Measurements from ENCODE around the gene DKKL1.
"Not testable (repeated sequence)": the region's sequence is repeated elsewhere in the genome, so short reads cannot be mapped to it uniquely, and the experiment has no call there.

The DKKL1 gene

DNA sequence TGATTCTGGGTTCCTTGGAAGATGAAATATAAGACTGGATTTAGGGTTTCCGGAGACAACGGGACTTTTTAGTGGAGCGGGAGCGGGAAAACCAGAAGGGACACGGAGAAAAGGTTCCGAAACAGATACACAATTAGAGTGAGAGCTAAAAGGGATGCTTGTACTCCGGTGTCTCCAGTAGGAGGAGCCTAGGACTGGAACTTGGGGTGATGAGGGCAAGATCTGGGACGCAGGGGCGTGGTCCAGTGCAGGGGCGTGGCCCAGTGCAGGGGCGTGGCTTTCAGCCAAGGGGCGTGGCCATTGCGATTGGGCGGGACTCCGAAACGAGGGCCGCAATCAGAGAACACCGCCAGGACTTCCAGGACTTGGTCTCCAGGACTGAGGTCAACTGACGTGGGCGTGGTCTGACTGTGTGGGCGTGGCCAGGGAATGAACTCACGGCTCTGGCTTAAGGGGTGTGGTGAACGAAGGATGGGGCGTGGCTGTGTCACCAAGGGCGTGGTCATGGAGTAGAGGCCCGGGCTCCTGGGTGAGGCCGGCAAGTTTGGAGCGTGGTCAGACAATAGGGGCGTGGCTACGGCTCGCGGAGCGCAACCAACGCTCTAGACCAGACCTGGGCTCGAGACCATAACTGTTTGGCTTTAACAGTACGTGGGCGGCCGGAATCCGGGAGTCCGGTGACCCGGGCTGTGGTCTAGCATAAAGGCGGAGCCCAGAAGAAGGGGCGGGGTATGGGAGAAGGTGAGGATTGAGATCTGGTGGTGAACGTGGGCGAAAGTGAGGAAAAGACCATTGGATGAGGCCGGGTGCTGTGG is at the start of gene DKKL1:
Gene DKKL1, plus strand, starts transcription at position 610 of the 815 bp plus-strand sequence. Its CDS starts 122 bp downstream, at position 732.
- peaks cover 0 to 12% (median 5%) of the 10 kb centered on the region in 5 donors for H3K36me3 ChIP-seq (ENCODE audit: control insufficient read depth in 5 of 5, insufficient read depth in 5 of 5, low read length in 5 of 5)
- H3K4me3 ChIP-seq (ENCODE audit: low read depth in 1 of 5, low read length in 5 of 5), result peak within 1 kb of the TSS; percentile 61 to 89 (median 84)
- H3K27me3 ChIP-seq (ENCODE audit: control insufficient read depth in 5 of 5, insufficient read depth in 4 of 5, low read length in 5 of 5), result no peaks in the 10 kb centered on the region
- peaks cover 0 to 38% (median 29%) of the 10 kb centered on the region in 5 donors for H3K4me1 ChIP-seq (ENCODE audit: control insufficient read depth in 5 of 5, insufficient read depth in 5 of 5, low read length in 5 of 5)
- H3K9ac ChIP-seq (ENCODE audit: low read length in 5 of 5), result peak within 1 kb of the TSS in 4 of 5 donors; percentile 65 to 92 (median 69)
- H3K27ac ChIP-seq (ENCODE audit: low read depth, low read length), result peak within 1 kb of the TSS; percentile 90
- H3K9me3 ChIP-seq (ENCODE audit: control insufficient read depth in 5 of 5, low read length in 5 of 5), result no peaks in the 10 kb centered on the region

DNA sequence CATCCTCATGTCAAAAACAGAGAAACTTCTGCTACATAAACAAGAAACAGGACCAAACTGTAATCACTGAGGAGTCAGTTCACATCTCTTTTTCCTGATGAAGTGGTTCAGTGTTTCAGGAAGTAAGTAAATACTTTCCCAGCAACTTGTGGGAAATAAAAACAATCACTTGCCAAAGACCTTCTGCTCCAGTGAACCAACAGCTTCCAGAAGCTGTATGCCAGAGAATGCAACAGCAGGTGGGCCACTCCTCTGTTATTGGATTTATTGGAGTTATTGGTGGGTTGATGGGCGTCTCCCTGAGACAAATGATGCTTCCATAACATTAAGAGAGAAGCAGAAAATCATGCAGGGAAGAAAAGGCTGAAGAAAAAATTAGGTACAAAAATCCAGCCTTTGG is 48.6 kb upstream of the DKKL1 start:
- no peaks in the 10 kb centered on the region for H3K4me1 ChIP-seq (ENCODE audit: control insufficient read depth in 5 of 5, insufficient read depth in 5 of 5, low read length in 5 of 5)
- peaks cover 2 to 9% (median 4%) of the 10 kb centered on the region in 5 donors for H3K9me3 ChIP-seq (ENCODE audit: control insufficient read depth in 5 of 5, low read length in 5 of 5)
- H3K36me3 ChIP-seq (ENCODE audit: control insufficient read depth in 5 of 5, insufficient read depth in 5 of 5, low read length in 5 of 5), result peaks cover 0 to 12% (median 10%) of the 10 kb centered on the region in 5 donors
- H3K27me3 ChIP-seq (ENCODE audit: control insufficient read depth in 5 of 5, insufficient read depth in 4 of 5, low read length in 5 of 5), result no peaks in the 10 kb centered on the region
- no peak overlapping the region for H3K4me3 ChIP-seq (ENCODE audit: low read depth in 1 of 5, low read length in 5 of 5)
- no peak overlapping the region for H3K9ac ChIP-seq (ENCODE audit: low read length in 5 of 5)
- no peak overlapping the region for H3K27ac ChIP-seq (ENCODE audit: low read depth, low read length)

DNA sequence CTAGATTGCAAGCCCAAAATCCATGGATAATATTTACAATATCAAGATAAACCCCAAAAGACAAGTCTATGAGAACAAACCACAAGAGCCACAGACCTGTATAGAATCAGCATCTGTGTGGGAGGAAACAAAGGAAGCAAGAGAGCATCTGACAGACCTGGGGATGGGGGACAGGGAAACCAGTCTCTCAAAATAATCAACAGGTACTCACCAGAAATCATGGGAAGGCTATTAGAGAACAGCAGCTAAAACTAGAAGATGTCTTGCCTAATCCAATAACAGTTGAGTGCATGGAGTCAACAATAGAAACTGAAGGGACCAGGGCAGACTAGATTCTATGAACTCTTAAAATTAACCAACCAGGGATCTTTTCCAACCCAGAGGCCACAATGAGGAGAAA is 47.4 kb upstream of the DKKL1 start:
- Histone ChIP-seq H3K27me3 (ENCODE audit: control insufficient read depth in 5 of 5, insufficient read depth in 4 of 5, low read length in 5 of 5) (no peaks in the 10 kb centered on the region), H3K9me3 (ENCODE audit: control insufficient read depth in 5 of 5, low read length in 5 of 5) (peaks cover 2 to 9% (median 4%) of the 10 kb centered on the region in 5 donors)

DNA sequence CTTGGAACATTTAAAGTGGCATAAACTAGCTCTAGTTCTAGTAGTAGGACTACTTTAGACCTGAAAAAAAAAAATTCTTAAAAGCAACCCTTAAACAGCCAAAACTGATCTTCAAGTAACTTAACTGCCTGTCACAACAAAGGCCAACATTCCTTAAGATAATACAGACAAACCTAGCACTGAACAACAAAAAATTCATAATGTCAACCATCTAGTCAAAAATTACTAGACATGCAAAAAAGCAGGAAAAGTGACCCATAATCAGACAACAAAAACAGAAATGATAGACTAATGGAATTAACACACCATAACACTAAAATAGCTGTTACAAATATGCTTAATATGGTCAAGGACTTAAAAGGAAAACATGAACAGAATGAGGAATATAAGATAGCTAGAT is 45.4 kb upstream of the DKKL1 start:
- Histone ChIP-seq H3K9me3 (ENCODE audit: control insufficient read depth in 5 of 5, low read length in 5 of 5) (peaks cover 2 to 10% (median 6%) of the 10 kb centered on the region in 5 donors), H3K36me3 (ENCODE audit: control insufficient read depth in 5 of 5, insufficient read depth in 5 of 5, low read length in 5 of 5) (no peaks in the 10 kb centered on the region), H3K4me1 (ENCODE audit: control insufficient read depth in 5 of 5, insufficient read depth in 5 of 5, low read length in 5 of 5) (no peaks in the 10 kb centered on the region), H3K27me3 (ENCODE audit: control insufficient read depth in 5 of 5, insufficient read depth in 4 of 5, low read length in 5 of 5) (no peaks in the 10 kb centered on the region), H3K4me3 (ENCODE audit: low read depth in 1 of 5, low read length in 5 of 5) (no peak overlapping the region), H3K9ac (ENCODE audit: low read length in 5 of 5) (no peak overlapping the region), H3K27ac (ENCODE audit: low read depth, low read length) (no peak overlapping the region)

More for the DNA sequence above, 47.4 kb upstream of the DKKL1 start:
- H3K4me1 ChIP-seq (ENCODE audit: control insufficient read depth in 5 of 5, insufficient read depth in 5 of 5, low read length in 5 of 5), result no peaks in the 10 kb centered on the region
- H3K9ac ChIP-seq (ENCODE audit: low read length in 5 of 5), result no peak overlapping the region
- no peak overlapping the region for H3K27ac ChIP-seq (ENCODE audit: low read depth, low read length)
- H3K4me3 ChIP-seq (ENCODE audit: low read depth in 1 of 5, low read length in 5 of 5), result no peak overlapping the region
- H3K36me3 ChIP-seq (ENCODE audit: control insufficient read depth in 5 of 5, insufficient read depth in 5 of 5, low read length in 5 of 5), result peaks cover 0 to 1% (median 0%) of the 10 kb centered on the region in 5 donors

DNA sequence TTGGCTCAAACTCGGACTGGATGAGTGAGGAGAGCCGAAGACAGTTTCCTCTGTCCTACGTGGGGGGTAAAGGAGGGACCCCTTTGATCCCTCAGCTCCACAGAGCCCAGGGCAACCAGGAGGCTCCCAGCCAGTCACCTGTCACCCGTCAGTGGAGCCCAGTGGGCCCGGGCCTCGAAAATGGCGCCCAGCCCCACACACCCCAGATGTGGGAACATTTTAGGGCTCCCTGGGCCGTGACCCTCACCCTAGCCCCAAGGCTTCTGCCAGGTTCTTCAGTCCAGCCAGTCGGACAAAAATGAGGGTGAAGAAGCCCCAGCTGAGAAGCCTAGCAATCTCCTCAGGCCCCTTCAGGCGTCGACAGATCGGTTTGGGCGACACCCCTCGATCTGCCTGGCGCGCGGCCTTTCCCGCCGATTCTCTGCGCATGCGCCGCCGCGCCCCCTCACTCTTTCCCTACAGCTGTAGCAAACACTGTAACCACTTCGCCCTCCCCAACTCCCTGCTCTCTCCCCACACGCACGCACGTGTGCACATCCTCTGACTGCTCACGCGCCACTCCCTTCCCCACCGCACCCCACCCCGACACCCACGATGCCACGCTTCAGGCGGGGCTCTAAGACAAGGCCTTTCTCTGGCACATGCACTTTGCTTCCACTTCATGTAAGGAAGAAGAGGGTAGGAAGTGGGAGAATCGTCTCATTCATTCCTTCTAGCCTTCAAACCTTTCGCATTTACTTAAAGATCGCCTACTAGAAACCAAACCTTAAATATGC is 38.7 kb upstream of the DKKL1 start, which contains the start of gene SLC6A16:
Gene SLC6A16, minus strand, starts transcription at position 391 of the 776 bp plus-strand sequence. CDS start 13,844 bp downstream, outside the sequence.
- no peaks in the 10 kb centered on the region for H3K4me1 ChIP-seq (ENCODE audit: control insufficient read depth in 5 of 5, insufficient read depth in 5 of 5, low read length in 5 of 5)

DNA sequence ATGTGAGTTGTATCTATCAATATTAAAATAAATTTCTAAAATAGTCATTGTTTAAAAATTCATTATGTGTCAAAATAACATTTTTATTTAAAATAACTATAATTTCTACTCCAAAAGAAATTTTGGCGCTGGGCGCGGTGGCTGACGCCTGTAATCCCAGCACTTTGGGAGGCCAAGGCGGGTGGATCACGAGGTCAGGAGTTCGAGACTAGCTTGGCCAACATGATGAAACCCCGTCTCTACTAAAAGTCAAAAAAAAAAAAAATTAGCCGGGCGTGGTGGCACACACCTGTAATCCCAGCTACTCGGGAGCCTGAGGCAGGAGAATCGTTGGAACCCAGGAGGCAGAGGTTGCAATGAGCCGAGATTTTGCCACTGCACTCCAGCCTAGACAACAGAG is 37.9 kb upstream of the DKKL1 start:
- H3K27me3 ChIP-seq (ENCODE audit: control insufficient read depth in 5 of 5, insufficient read depth in 4 of 5, low read length in 5 of 5); H3K9ac ChIP-seq (ENCODE audit: low read length in 5 of 5); H3K9me3 ChIP-seq (ENCODE audit: control insufficient read depth in 5 of 5, low read length in 5 of 5); H3K4me1 ChIP-seq (ENCODE audit: control insufficient read depth in 5 of 5, insufficient read depth in 5 of 5, low read length in 5 of 5); H3K27ac ChIP-seq (ENCODE audit: low read depth, low read length); H3K4me3 ChIP-seq (ENCODE audit: low read depth in 1 of 5, low read length in 5 of 5); H3K36me3 ChIP-seq (ENCODE audit: control insufficient read depth in 5 of 5, insufficient read depth in 5 of 5, low read length in 5 of 5): not testable (repeated sequence)

More for the DNA sequence above, 38.7 kb upstream of the DKKL1 start, which contains the start of gene SLC6A16:
- Histone ChIP-seq H3K4me3 (ENCODE audit: low read depth in 1 of 5, low read length in 5 of 5) (no peak within 1 kb of the TSS), H3K27ac (ENCODE audit: low read depth, low read length) (no peak within 1 kb of the TSS), H3K36me3 (ENCODE audit: control insufficient read depth in 5 of 5, insufficient read depth in 5 of 5, low read length in 5 of 5) (peaks cover 0 to under 1% (median 0%) of the 10 kb centered on the region in 5 donors), H3K9ac (ENCODE audit: low read length in 5 of 5) (no peak within 1 kb of the TSS), H3K27me3 (ENCODE audit: control insufficient read depth in 5 of 5, insufficient read depth in 4 of 5, low read length in 5 of 5) (no peaks in the 10 kb centered on the region), H3K9me3 (ENCODE audit: control insufficient read depth in 5 of 5, low read length in 5 of 5) (peaks cover 0 to 11% (median 0%) of the 10 kb centered on the region in 5 donors)

DNA sequence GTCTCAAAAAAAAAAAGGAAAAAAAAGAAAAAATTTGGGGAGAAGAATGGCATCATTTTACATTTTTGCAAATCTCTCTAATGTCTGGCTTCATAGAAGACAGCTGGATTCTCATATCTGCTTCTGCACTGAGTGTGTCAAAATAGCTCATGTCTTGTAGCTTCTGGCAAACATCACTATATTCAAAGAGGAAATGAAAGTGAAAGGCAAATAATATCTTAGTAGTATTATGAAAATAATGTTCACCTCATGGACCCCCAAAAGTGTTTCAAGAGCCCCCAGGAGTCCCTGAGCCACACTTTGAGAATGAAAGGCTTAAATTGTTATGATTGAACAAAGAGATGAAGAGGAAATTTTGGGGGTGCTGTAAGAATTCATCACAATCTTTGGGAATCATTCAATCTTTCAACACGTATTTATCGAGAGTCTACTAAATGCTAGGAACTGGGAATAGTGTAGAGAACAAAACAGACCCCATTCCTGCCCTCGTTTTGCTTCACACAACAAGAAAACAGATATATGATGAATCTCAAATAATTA is 37.4 kb upstream of the DKKL1 start:
- no peak overlapping the region for H3K27ac ChIP-seq (ENCODE audit: low read depth, low read length)
- H3K9me3 ChIP-seq (ENCODE audit: control insufficient read depth in 5 of 5, low read length in 5 of 5), result peaks cover 0 to 9% (median 0%) of the 10 kb centered on the region in 5 donors
- no peaks in the 10 kb centered on the region for H3K27me3 ChIP-seq (ENCODE audit: control insufficient read depth in 5 of 5, insufficient read depth in 4 of 5, low read length in 5 of 5)
- no peaks in the 10 kb centered on the region for H3K4me1 ChIP-seq (ENCODE audit: control insufficient read depth in 5 of 5, insufficient read depth in 5 of 5, low read length in 5 of 5)
- peaks cover 0 to 5% (median 0%) of the 10 kb centered on the region in 5 donors for H3K36me3 ChIP-seq (ENCODE audit: control insufficient read depth in 5 of 5, insufficient read depth in 5 of 5, low read length in 5 of 5)
- no peak overlapping the region for H3K9ac ChIP-seq (ENCODE audit: low read length in 5 of 5)
- H3K4me3 ChIP-seq (ENCODE audit: low read depth in 1 of 5, low read length in 5 of 5), result no peak overlapping the region

DNA sequence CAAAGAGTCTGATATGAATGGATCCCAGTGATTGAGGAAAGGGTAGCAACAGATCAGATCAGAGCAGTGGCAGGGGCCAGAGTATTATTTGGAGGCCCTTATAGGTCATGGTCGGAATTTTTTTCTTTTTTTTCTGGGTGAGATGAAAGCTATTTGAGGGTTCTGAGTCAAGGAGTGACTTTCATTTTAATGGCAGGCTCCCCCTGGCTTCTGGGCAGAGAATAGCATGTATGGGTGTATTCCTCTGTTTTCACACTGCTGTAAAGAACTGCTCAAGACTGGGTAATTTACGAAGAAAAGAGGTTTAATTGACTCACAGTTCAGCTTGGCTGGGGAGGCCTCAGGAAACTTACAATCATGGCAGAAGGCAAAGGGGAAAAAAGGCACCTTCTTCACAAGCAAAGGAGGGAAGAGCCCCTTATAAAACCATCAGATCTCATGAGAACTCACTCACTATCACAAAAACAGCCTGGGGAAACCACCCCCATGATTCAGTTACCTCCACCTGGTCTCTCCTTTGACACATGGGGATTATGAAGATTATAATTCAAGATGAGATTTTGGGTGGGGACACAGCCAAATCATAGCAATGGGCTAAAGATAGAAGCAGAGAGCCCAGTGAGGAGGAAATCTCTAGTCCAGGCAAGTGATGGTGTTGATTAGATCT is 35.7 kb upstream of the DKKL1 start:
- Histone ChIP-seq H3K4me3 (ENCODE audit: low read depth in 1 of 5, low read length in 5 of 5) (no peak overlapping the region), H3K9me3 (ENCODE audit: control insufficient read depth in 5 of 5, low read length in 5 of 5) (peaks cover 0 to 5% (median 0%) of the 10 kb centered on the region in 5 donors), H3K36me3 (ENCODE audit: control insufficient read depth in 5 of 5, insufficient read depth in 5 of 5, low read length in 5 of 5) (peaks cover 0 to 5% (median 0%) of the 10 kb centered on the region in 5 donors), H3K27ac (ENCODE audit: low read depth, low read length) (no peak overlapping the region), H3K4me1 (ENCODE audit: control insufficient read depth in 5 of 5, insufficient read depth in 5 of 5, low read length in 5 of 5) (no peaks in the 10 kb centered on the region), H3K9ac (ENCODE audit: low read length in 5 of 5) (no peak overlapping the region), H3K27me3 (ENCODE audit: control insufficient read depth in 5 of 5, insufficient read depth in 4 of 5, low read length in 5 of 5) (no peaks in the 10 kb centered on the region)

DNA sequence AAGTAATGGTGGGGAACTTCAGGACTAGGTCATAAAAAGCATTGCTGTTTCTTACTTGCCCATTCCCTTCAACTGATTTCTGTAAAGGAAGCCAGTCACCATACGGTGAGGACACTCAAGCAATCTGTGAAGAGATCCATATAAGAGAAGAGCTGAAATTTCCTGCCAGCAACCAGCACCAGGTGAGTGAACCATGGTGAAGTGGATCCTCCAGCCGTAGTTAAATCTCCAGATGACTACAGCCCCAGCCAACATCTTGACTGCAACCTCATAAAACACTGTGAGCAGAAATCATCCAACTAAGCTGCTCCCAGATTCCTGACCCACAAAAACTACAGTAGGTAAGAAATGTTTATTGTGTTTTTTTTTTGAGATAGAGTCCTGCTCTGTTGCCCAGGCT is 34.9 kb upstream of the DKKL1 start:
- no peaks in the 10 kb centered on the region for H3K9me3 ChIP-seq (ENCODE audit: control insufficient read depth in 5 of 5, low read length in 5 of 5)
- H3K27ac ChIP-seq (ENCODE audit: low read depth, low read length), result no peak overlapping the region
- H3K4me1 ChIP-seq (ENCODE audit: control insufficient read depth in 5 of 5, insufficient read depth in 5 of 5, low read length in 5 of 5), result peaks cover 0 to 5% (median 4%) of the 10 kb centered on the region in 5 donors
- H3K9ac ChIP-seq (ENCODE audit: low read length in 5 of 5), result no peak overlapping the region
- H3K36me3 ChIP-seq (ENCODE audit: control insufficient read depth in 5 of 5, insufficient read depth in 5 of 5, low read length in 5 of 5), result peaks cover 0 to 5% (median 0%) of the 10 kb centered on the region in 5 donors
- no peaks in the 10 kb centered on the region for H3K27me3 ChIP-seq (ENCODE audit: control insufficient read depth in 5 of 5, insufficient read depth in 4 of 5, low read length in 5 of 5)
- H3K4me3 ChIP-seq (ENCODE audit: low read depth in 1 of 5, low read length in 5 of 5), result no peak overlapping the region
